NOMO-1 treated with DMSO at 0.1 percent for 48 hours (cell line): ENCODE data around the gene KATNBL1.

Source experiments
- DNase-seq: peaks from one replicate; lab custom pipeline; 2025; ENCODE audit not compliant: unreplicated experiment; lab: John Stamatoyannopoulos, UW

KATNBL1 gene

GRCh38 chr15:34209421-34210282 lies at the start of gene KATNBL1:
KATNBL1 (minus strand) TSS chr15:34210096; CDS start chr15:34163676, 46,420 bp downstream.
- DNase-seq: peak; percentile 91

- DNase-seq: no peak
Observed at GRCh38 chr15:34259566-34259965, 49.7 kb upstream of the KATNBL1 start.

- no peak for DNase-seq
Observed at GRCh38 chr15:34258151-34258550, 48.3 kb upstream of the KATNBL1 start.

GRCh38 chr15:34252545-34252944 lies 42.6 kb upstream of the KATNBL1 start:
- DNase-seq: no peak

GRCh38 chr15:34248190-34248589 lies 38.3 kb upstream of the KATNBL1 start:
- no peak for DNase-seq

GRCh38 chr15:34246276-34246976 lies 36.5 kb upstream of the KATNBL1 start:
- no peak for DNase-seq

- DNase-seq: no peak
Observed at GRCh38 chr15:34243226-34243625, 33.3 kb upstream of the KATNBL1 start.

- DNase-seq: no peak
Observed at GRCh38 chr15:34242331-34242710, 32.4 kb upstream of the KATNBL1 start.

GRCh38 chr15:34241376-34242330 lies 31.8 kb upstream of the KATNBL1 start:
- peak; percentile 29 for DNase-seq

- DNase-seq: no peak
Observed at GRCh38 chr15:34240537-34240936, 30.6 kb upstream of the KATNBL1 start.

- DNase-seq: no peak
Observed at GRCh38 chr15:34239151-34239808, 29.4 kb upstream of the KATNBL1 start.

GRCh38 chr15:34233614-34234013 lies 23.7 kb upstream of the KATNBL1 start:
- DNase-seq: no peak

GRCh38 chr15:34223904-34224596 lies 14.2 kb upstream of the KATNBL1 start:
- DNase-seq: no peak

- DNase-seq: no peak
Observed at GRCh38 chr15:34217587-34218225, 7.8 kb upstream of the KATNBL1 start.

- DNase-seq: no peak
Observed at GRCh38 chr15:34216527-34217270, 6.8 kb upstream of the KATNBL1 start.

GRCh38 chr15:34214135-34214534 lies 4.2 kb upstream of the KATNBL1 start:
- DNase-seq: no peak

- no peak for DNase-seq
Observed at GRCh38 chr15:34213690-34214089, 3.8 kb upstream of the KATNBL1 start.

- DNase-seq: no peak
Observed at GRCh38 chr15:34206011-34206410, 3.9 kb downstream of the KATNBL1 start.

- no peak for DNase-seq
Observed at GRCh38 chr15:34203936-34204335, 6.0 kb downstream of the KATNBL1 start.
